HG02870 (cell line): ENCODE data around the gene GNA15.

Experiments used
- ATAC-seq: cut with Tn5 transposase; IDR thresholded peaks from one replicate; pipeline ENCODE4 v1.9.1; 2021; ENCODE audit warnings: mild to moderate bottlenecking, moderate library complexity; ENCODE audit not compliant: unreplicated experiment

GNA15 gene

GRCh38 chr19:3106509-3107141 is 29.2 kb upstream of the GNA15 start:
- ATAC-seq, result no peak

GRCh38 chr19:3107658-3108057 is 28.2 kb upstream of the GNA15 start:
- ATAC-seq, result no peak

- no peak for ATAC-seq
These were observed 27.1 kb upstream of the GNA15 start for GRCh38 chr19:3108775-3109174.

GRCh38 chr19:3109491-3109890 is 26.3 kb upstream of the GNA15 start:
- no peak for ATAC-seq

- no peak for ATAC-seq
These were observed 25.6 kb upstream of the GNA15 start for GRCh38 chr19:3110126-3110825.

- ATAC-seq, result no peak
These were observed 24.1 kb upstream of the GNA15 start for GRCh38 chr19:3111586-3112247.

- ATAC-seq, result no peak
These were observed 23.3 kb upstream of the GNA15 start for GRCh38 chr19:3112375-3113099.

- ATAC-seq, result no peak
These were observed 22.5 kb upstream of the GNA15 start for GRCh38 chr19:3113100-3114017.

- ATAC-seq, result no peak
These were observed 21.7 kb upstream of the GNA15 start for GRCh38 chr19:3114018-3114726.

- ATAC-seq, result no peak
These were observed 21.0 kb upstream of the GNA15 start for GRCh38 chr19:3114811-3115210.

- no peak for ATAC-seq
These were observed 20.4 kb upstream of the GNA15 start for GRCh38 chr19:3115411-3115810.

- no peak for ATAC-seq
These were observed 19.8 kb upstream of the GNA15 start for GRCh38 chr19:3115916-3116602.

- ATAC-seq, result no peak
These were observed 19.2 kb upstream of the GNA15 start for GRCh38 chr19:3116621-3117020.

GRCh38 chr19:3117716-3118115 is 18.1 kb upstream of the GNA15 start:
- no peak for ATAC-seq

- ATAC-seq, result no peak
These were observed 17.4 kb upstream of the GNA15 start for GRCh38 chr19:3118232-3119070.

- no peak for ATAC-seq
These were observed 16.7 kb upstream of the GNA15 start for GRCh38 chr19:3119071-3119595.

- no peak for ATAC-seq
These were observed 16.0 kb upstream of the GNA15 start for GRCh38 chr19:3119693-3120380.
